Skin epidermis (tissue), 12 donors: ENCODE results near the gene CD55.
A peak's percentile ranks its signal among the peaks of the same experiment; 100 is the strongest.

Experiments used
- H3K27ac ChIP-seq, 21 experiments: fragments of 200-600 bp; sonication (generic) in 11 of 21; one replicate each; pipeline ENCODE4 v1.5.0; 2020; ENCODE audit warnings: mild to moderate bottlenecking in 3 of 21, inconsistent platforms in 2 of 21, moderate library complexity in 2 of 21
- H3K4me3 ChIP-seq, 7 experiments: fragments of 200-600 bp; sonication (generic) in 2 of 7; one replicate each; pipeline ENCODE4 v1.5.0; 2020; ENCODE audit warnings: inconsistent platforms in 2 of 7, mild to moderate bottlenecking in 2 of 7, moderate library complexity in 1 of 7

Gene CD55

DNA sequence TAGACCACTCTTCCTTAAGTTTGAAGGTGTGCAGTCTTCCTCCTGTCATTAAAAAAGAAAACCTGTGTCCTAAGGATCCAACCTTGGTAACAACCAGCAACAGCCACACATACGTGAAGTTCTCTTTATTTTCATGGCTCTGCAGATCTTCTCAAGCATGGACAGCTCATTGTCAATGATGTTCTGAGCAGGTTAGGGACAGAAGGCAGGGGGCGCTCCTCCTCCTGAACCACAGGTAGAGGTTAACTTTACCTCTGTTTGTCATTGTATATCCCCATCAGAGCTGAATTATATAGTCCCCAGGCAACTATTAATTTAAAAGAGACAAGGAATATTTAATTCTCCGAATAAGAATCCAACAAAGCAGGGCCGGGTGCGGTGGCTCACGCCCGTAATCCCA is 80.1 kb downstream of the CD55 start:
- Histone ChIP-seq H3K4me3 (no peak overlapping the region), H3K27ac (no peak overlapping the region)

DNA sequence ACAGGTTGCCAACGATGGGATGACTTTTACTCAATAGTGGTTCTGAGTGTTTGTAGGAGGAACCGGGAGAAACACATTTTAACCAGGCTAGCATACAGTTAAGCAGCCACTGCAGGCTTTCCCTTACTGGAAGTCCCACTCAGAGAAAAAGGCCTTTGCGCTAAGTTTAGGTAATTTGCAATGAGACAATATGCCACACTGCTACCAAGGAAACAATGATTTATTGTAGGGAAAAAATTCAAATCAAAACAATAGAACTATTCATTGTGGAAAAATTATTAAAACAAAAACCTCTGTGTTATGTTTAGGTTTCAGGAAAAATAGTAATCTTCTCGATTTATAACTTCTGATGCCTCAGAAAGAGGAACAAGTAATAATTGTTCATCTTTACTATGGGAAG is 81.3 kb downstream of the CD55 start:
- no peak overlapping the region for H3K27ac ChIP-seq
- H3K4me3 ChIP-seq = no peak overlapping the region

DNA sequence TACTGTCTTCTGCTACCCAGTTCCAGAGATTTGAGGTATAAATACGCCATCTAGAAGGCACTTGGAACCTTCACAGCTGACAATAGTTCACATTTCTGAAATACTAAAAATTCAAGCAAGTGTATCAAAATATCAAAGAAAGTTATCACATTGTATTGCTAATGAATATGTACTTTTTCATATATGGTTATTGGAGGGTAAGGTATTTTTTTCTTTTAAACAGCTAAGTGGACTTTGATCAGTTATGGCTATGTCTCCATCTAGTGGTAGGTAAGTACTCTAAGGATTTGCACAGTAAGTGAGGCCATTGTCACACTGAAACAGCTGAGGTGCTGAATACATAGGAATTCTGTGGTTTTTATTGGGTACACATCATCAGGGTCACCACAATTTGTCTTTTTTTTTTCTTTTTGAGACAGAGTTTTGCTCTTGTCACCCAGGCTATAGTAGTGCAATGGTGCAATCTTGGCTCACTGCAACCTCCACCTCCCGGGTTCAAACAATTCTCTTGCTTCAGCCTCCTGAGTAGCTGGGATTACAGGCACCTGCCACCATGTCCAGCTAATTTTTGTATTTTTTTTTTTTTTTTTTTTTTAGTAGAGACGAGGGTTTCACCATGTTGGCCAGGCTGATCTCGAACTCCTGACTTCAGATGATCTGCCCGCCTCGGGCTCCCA is 83.5 kb downstream of the CD55 start:
- H3K27ac ChIP-seq = no peak overlapping the region

DNA sequence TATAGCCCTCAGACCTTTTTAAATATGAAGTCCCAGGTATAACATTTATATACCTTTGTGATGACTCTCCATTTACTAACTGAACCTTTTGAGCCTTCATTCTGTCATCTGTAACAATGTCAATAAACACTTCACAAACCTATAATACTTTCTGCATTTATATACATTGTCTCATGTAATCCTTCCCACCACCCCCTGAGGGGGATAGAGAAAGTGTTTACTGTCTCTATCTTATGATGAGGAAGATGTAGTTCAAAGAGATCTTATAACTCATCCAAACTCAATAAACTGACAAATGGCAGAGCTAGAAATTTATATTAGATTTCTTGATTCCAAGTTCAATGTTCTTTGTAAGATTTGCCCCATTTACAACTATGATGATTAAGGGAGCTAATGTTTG is 84.3 kb downstream of the CD55 start:
- H3K27ac ChIP-seq = no peak overlapping the region
- H3K4me3 ChIP-seq = no peak overlapping the region

More for the DNA sequence above, 83.5 kb downstream of the CD55 start:
- H3K4me3 ChIP-seq = no peak overlapping the region

DNA sequence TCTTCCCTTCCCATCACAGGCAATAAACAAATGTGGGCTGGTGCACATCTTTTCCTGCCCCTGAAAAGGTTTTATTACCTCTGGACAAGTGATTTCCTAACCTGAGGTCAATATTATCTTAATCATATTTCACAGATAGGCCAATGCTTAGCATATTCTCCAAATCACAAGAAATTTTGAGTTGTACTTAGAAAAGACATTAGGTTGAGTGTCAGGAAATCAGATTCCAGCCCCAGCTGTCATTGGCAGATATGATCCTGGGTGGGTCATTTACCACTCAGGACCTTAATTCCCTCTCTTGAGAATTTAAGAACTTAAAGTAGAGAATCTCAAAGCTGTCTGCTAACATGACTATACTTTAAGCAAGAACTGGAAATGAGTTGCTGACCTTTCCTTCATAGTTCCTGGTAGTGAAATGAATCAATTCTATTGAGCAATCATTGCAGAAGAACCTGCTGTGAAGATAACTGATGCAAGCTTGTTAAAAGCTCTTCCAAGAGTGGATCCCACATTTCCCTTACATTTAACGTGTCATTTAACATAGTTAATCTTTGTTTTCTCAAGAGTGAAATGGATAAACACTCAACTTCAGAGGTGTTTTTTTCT is 86.3 kb downstream of the CD55 start:
- Histone ChIP-seq H3K4me3 (no peak overlapping the region), H3K27ac (peak overlapping the region in 1 of 21 experiments; percentile 60)
